HG02885 (cell line): ENCODE data around the gene ESYT2.
A peak's percentile ranks its signal among the peaks of the same experiment; 100 is the strongest.
"Not testable (repeated sequence)": the region's sequence is repeated elsewhere in the genome, so short reads cannot be mapped to it uniquely, and the experiment has no call there.

Experiments
- ATAC-seq: cut with Tn5 transposase; IDR thresholded peaks from one replicate; pipeline ENCODE4 v1.9.1; 2021; ENCODE audit warnings: mild to moderate bottlenecking; ENCODE audit not compliant: unreplicated experiment, poor library complexity

ESYT2 gene

DNA sequence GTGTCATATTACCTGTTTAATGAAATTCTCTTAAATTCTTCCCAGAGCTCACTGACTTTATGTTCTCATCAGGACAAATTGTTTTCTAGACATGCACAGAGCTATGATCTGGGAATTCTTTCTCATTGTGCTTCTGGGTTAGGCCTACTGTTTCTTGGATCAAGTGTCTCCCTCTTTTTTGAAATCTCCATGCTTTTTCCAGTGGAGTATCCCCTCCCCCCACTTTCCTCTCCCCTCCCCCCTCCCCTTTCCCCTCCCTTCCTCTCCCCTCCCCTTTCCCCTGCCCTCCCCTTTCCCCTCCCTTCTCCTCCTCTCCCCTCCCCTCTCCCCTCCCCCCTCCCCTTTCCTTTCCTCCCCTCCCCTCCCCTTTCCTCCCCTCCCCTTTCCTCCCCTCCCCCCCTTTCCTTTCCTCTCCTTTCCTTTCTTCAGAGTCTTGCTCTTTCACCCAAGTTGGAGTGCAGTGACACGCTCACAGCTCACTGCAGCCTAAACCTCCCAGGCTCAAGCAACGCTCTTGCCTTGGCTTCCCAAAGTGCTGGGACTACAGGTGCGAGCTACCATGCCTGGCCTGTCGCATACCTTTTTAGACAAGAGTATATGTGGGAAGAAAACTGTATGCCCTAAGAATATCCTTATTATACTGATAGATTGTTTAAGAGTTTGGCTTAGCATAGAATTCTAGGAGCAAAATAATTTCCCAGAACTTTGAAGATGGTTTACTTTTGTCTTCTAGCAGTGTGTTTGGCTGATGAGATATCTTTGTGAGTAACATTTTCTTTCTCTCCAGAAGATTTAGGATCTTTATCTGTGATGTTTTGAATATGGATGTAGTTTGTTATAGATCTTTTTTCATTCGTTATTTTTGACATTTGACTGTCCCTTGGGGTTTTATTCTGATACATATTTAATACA, 29.5 kb upstream of the ESYT2 start:
- no peak for ATAC-seq

GRCh38 chr7:158856883-158857668, 27.8 kb upstream of the ESYT2 start:
- peak; percentile 30 for ATAC-seq

DNA sequence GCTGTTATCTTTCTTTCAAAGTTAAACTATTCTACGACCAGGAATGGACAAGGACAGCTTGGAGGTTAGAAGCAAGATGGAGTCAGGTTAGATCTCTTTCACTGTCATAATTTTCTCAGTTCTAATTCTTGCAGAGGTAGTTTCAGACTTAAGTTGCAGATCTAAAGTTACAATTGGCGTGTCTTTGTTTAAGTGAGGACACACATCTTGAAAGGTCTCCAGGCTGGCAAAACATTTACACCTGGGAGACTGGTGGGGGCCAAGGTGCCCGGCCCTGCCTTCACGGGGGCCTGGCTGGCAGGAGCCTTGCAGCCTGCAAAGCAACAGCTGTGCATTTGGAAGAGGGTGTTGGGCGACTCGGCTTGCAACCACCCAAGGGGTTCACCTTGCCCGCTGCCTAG, 25.4 kb upstream of the ESYT2 start:
- ATAC-seq, result no peak

- no peak for ATAC-seq
Measured at GRCh38 chr7:158850545-158851102, 21.3 kb upstream of the ESYT2 start.

GRCh38 chr7:158849768-158850544, 20.6 kb upstream of the ESYT2 start:
- no peak for ATAC-seq

- ATAC-seq, result no peak
Measured at GRCh38 chr7:158849442-158849767, 20.1 kb upstream of the ESYT2 start.

DNA sequence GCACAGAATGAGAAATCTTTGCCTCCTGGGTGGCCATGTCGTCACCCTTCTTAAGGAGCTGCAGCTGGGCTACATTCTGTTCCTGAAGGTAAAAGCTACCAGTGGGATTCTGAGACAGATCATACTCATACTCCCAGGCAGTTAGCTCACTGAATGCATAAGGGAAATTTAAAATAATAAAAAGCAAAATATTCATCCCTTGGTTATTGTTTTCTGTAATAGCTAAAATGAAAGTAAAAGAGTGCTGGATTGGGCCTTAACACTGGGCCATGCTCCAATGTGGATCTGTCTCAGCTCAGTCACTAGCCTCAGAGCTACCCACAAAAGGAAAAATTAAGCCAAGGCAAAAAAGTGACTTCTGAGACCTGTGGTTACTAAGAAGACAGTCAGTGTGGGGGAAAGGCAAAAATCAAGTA, 18.1 kb upstream of the ESYT2 start:
- ATAC-seq, result no peak

DNA sequence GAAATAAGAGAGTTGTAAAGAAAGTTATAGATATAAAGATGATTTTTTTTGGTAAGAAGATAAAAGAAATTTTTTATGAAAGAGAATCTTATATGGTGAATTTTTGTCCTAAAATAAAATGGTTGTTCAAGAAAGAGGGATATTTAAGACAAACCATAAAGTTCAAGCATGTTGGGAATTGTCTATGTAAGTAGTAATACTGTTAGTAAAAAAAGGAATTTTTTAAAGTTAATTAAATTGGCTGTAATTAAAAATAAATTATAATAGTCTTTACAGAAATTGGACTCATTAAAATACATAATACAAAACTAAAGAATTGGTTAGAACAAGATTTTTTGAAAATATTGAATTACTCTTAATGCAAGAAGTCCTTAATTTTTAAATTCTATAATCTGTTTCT, 17.0 kb upstream of the ESYT2 start:
- ATAC-seq, result no peak

- ATAC-seq, result no peak
Measured at GRCh38 chr7:158843771-158844170, 14.5 kb upstream of the ESYT2 start.

DNA sequence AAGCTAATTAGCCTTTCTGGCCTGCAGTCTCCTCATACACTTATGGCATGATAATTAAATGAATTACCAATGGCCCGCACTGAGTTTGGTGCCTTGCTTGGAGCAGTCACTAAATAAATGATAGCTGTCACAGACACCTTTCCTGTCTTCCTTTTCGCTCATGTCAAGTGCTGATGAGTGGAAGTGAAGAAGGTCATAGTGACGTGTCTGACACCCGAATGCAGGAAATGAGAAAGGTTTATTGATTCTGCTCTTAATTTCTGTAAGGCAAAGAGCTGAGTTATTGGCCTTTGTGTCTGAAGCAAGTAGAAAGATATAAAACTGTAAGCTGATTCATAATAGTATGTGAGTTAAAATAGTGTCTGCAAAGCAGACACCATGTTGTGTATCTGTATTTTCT, 13.2 kb upstream of the ESYT2 start:
- no peak for ATAC-seq

- no peak for ATAC-seq
Measured at GRCh38 chr7:158840604-158841003, 11.3 kb upstream of the ESYT2 start.

GRCh38 chr7:158839177-158839576, 9.9 kb upstream of the ESYT2 start:
- not testable (repeated sequence) for ATAC-seq

DNA sequence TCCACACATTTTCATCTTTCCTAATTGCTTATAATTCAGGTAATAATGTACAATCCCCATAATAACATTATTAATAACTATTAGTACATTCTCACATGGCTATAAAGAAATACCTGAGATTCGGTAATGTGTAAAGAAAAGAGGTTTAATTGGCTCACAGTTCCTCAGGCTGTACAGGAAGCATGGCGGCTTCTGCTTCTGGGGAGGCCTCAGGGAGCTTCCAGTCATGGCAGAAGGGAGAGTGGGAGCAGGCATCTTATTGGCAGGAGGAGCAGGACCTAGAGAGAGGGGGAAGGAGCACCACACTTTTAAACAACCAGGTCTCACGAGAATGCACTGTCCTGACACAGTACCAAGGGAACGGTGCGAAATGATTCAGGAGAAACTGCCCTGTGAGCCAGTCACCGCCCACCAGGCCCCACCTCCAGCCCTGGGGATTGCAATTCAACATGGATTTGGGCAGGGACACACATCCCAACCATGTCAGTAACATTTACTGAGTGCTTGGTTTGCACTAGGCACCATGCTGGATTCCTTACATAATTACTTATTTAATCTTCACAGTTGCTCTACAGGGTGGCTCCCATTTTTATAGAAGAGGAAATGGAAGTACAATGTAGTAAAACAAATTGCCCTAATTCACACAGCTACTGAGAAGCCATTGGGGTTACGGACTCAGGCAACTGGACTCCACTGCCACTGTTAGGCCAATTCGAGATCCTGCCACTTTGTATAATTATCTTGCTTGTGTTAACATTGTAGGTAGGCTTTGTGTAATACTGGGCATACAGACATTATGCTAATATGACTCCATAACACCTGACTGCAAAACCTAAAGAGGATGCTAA, 8.7 kb upstream of the ESYT2 start:
- ATAC-seq, result no peak

- ATAC-seq, result no peak
Measured at GRCh38 chr7:158836692-158837091, 7.4 kb upstream of the ESYT2 start.

DNA sequence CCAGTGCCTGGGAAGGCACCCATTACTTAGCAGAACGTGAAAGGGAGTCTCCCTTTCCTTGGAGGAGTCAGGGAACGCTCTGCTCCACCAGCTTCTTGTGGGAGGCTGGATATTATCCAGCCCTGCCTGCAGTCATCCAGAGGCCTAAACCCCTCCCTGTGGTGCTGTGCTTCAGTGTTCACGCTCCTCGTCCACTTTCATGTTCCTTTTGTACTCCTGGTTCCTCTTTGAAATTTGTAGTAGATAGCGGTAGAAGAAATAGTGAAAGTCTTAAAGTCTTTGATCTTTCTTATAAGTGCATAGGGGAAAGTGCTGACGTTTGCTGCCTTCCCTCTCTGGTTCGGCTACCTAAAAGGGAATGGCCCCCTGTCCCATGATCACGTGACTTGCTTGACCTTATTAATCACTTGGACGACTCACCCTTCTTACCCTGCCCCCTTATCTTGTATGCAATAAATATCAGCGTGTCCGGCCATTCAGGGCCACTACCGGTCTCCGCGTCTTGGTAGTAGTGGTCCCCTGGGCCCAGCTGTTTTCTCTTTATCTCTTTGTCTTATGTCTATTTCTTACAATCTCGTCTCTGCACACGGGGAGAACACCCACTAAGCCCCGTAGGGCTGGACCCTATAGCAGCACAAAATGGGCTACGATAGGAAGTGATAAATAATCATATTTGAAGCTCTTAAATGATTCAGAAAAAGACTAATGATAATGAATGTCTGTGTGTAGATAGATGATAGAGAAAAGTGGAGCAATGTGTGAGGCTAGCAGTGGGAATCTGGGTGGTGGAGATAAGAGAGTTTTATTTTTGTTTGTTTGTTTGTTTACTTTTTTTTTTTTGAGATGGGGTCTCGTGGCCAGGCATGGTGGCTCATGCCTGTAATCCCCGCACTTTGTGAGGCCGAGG, 5.8 kb upstream of the ESYT2 start:
- ATAC-seq, result no peak

- ATAC-seq, result no peak
Measured at GRCh38 chr7:158832994-158833393, 3.7 kb upstream of the ESYT2 start.

DNA sequence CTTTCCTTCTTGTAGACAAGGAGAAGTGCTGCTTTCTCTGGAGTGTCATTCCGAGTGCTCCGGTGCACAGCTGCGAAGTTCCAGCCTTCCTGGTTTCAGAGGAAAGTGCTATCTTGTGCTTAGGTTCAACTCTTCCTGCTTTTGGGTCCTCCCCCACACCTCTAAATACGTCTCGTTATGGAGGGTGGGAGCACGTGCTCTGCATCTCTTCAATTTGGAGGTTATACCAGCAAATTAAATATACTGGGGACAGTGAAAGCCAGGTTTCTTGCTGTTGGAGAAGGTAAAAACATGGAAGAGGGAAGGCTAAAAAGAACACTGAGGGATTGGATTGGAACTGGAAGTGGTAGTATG, 2.4 kb upstream of the ESYT2 start:
- ATAC-seq, result no peak

DNA sequence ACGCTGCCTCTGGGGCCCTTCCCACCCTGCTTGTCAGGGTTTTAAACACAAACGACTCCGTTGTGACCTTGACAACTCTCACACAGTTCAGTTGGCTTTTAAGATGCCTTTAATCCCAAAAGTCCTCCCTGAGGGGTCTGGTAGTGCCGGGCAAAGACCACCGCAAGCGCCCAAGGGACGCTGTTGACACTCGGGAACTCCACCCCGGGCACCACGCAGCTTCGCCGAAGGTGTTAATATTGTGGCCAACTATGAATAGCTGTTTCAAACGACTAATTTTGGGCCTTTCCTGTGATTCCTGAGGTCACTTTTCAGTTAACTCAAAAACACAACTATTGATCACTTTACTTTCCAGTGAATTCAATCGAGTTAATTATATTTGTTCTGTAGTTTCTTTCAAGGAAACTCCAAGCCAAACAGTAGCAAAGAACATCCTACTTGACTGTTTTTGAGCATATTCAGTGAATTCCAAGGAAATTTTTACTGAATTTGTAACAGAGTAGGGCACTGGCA, 958 bp upstream of the ESYT2 start:
- ATAC-seq, result no peak

GRCh38 chr7:158829021-158829341, 328 bp downstream of the ESYT2 start:
- ATAC-seq, result peak; percentile 56
